Neural crest cell (in vitro differentiated cells): ENCODE data around the gene FRZB. TPM values are rescaled to one million over a fixed set of nuclear protein-coding genes. Genes with fewer than 3 reads are reported as not detected.

ENCODE experiments used
- DNase-seq: peaks from one replicate; pipeline ENCODE4 v3.0.0; 2021; ENCODE audit warnings: low read depth, mixed read lengths, low spot score
- H3K27ac Mint-ChIP-seq: one replicate; pipeline ENCODE4 v1.8.0; 2021; ENCODE audit warnings: mild to moderate bottlenecking, mixed read lengths; ENCODE audit not compliant: unreplicated experiment
- H3K27me3 Mint-ChIP-seq: 2 replicates; pipeline ENCODE4 v1.8.0; 2021; ENCODE audit warnings: low read depth, mild to moderate bottlenecking, mixed read lengths
- H3K36me3 Mint-ChIP-seq: 2 replicates; pipeline ENCODE4 v1.8.0; 2021; ENCODE audit warnings: low read depth, mild to moderate bottlenecking, mixed read lengths
- H3K4me1 Mint-ChIP-seq: 2 replicates; pipeline ENCODE4 v1.8.0; 2021; ENCODE audit warnings: mixed read lengths
- H3K4me3 Mint-ChIP-seq: one replicate; pipeline ENCODE4 v1.8.0; 2021; ENCODE audit warnings: mild to moderate bottlenecking, mixed read lengths
- H3K9me3 Mint-ChIP-seq: 2 replicates; pipeline ENCODE4 v1.8.0; 2021; ENCODE audit warnings: mixed read lengths
- total RNA-seq: library from RNA; stranded (reverse); gene quantifications from 2 replicates; pipeline ENCODE4 v1.2.1, GENCODE V29; 2021
- TF ChIP-seq, protein P1 (sequence below): fragments of 200-600 bp; sonication (generic); conservative IDR thresholded peaks from 2 replicates; pipeline ENCODE4 v1.5.0; 2021; ENCODE audit warnings: antibody characterized with exemption, mild to moderate bottlenecking

Gene FRZB
- total RNA-seq, 1 donor from 2014 or later = 33.4 TPM

- Mint-ChIP-seq H3K4me1 (peaks cover 11% of the 10 kb centered on the region), H3K27me3 (no peaks in the 10 kb centered on the region)
These were observed 37.1 kb upstream of the FRZB start for GRCh38 chr2:182903566-182903965.

DNA sequence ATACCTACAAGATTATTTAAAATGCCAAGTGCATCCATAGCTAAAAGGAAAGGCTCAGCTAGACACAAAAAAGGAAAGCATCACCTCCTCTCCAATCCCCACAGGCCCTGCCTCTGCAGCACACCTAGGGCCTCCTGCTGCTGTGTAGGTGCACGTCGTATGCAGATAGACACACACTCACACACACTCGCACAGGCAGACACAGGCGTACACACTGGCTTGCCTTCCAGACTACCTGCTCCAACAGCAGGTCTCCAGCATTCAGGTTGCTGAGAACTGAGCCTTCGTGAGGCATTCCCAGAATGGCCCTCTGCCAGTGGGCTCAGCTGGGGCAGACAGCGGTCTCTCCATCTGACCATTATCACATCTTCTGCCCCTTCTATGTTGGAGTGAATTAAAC is 35.3 kb upstream of the FRZB start:
- Mint-ChIP-seq H3K36me3 (peaks cover 9% of the 10 kb centered on the region), H3K4me1 (peaks cover 3% of the 10 kb centered on the region), H3K4me3 (no peak overlapping the region), H3K9me3 (no peaks in the 10 kb centered on the region), H3K27ac (no peak overlapping the region), H3K27me3 (no peaks in the 10 kb centered on the region)
- no peak for DNase-seq
- TF ChIP-seq, protein P1, sequence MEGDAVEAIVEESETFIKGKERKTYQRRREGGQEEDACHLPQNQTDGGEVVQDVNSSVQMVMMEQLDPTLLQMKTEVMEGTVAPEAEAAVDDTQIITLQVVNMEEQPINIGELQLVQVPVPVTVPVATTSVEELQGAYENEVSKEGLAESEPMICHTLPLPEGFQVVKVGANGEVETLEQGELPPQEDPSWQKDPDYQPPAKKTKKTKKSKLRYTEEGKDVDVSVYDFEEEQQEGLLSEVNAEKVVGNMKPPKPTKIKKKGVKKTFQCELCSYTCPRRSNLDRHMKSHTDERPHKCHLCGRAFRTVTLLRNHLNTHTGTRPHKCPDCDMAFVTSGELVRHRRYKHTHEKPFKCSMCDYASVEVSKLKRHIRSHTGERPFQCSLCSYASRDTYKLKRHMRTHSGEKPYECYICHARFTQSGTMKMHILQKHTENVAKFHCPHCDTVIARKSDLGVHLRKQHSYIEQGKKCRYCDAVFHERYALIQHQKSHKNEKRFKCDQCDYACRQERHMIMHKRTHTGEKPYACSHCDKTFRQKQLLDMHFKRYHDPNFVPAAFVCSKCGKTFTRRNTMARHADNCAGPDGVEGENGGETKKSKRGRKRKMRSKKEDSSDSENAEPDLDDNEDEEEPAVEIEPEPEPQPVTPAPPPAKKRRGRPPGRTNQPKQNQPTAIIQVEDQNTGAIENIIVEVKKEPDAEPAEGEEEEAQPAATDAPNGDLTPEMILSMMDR = no peak

More at GRCh38 chr2:182903566-182903965, 37.1 kb upstream of the FRZB start:
- Mint-ChIP-seq H3K27ac (no peak overlapping the region), H3K36me3 (peaks cover 8% of the 10 kb centered on the region), H3K9me3 (no peaks in the 10 kb centered on the region), H3K4me3 (no peak overlapping the region)
- TF ChIP-seq, protein P1 = no peak
- DNase-seq = no peak

DNA sequence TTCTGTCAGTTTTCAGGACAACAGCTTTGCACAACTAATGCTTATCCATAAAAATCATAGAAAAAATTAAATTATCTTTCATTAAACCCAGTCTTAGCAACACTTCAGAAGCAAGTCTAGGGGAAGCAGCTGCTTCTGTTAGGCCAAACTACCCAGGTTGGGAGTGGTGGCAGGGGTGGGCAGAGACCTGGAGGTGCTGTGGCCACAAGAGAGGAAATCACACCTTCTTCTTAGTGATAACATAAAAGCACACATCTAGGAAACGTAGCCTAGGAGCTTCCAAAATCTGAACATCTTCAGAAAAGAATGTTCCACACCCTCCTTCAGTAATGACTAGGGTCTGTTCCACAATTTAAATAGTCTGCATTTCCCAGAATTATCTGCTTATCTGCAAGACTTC is 32.3 kb upstream of the FRZB start:
- H3K9me3 Mint-ChIP-seq = peaks cover 4% of the 10 kb centered on the region
- H3K27ac Mint-ChIP-seq = no peak overlapping the region
- no peak for DNase-seq
- H3K4me1 Mint-ChIP-seq = no peaks in the 10 kb centered on the region
- TF ChIP-seq, protein P1 = no peak
- peaks cover 4% of the 10 kb centered on the region for H3K36me3 Mint-ChIP-seq
- H3K27me3 Mint-ChIP-seq = no peaks in the 10 kb centered on the region
- no peak overlapping the region for H3K4me3 Mint-ChIP-seq

DNA sequence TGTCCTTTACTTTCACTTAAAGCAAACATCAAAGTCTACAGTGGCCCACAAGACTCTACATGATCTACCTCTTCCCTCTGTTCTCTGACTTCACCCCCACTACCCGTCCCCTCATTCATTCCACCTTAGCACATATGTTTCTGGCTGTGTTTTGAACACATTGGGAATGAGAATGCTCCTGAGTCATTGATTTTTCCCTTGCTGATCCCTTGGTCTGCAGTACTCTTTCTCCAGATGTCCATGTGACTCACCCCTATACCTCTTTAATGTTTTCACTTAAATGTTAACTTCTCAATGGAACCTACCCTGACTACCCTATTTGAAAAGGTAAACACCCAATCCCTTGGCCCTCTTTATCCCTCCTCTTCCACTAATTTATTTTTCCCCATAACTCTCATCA is 30.7 kb upstream of the FRZB start:
- Mint-ChIP-seq H3K9me3 (peaks cover 4% of the 10 kb centered on the region), H3K4me1 (no peaks in the 10 kb centered on the region), H3K36me3 (peaks cover 4% of the 10 kb centered on the region), H3K27ac (no peak overlapping the region), H3K4me3 (no peak overlapping the region), H3K27me3 (no peaks in the 10 kb centered on the region)
- TF ChIP-seq, protein P1 = no peak
- DNase-seq = no peak

DNA sequence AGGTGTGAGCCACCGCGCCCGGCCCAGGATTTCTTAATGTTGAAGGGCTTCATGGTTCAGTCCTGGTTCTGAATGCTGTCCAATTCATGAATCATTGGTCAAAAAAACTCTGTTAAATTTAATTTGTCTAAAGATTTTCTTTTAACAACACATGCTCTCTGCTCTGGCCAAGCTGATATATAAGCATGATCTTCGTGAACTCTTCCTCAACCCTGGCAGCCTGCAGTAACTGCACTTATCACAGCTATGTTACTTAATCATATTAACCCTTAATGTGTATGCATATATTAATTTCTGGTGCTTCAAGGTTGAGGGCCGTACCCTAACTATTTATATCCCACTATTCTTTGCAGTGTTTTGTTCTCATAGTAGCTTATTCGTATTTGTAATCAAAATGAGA is 29.4 kb upstream of the FRZB start:
- H3K4me3 Mint-ChIP-seq = no peak overlapping the region
- H3K4me1 Mint-ChIP-seq = no peaks in the 10 kb centered on the region
- no peaks in the 10 kb centered on the region for H3K27me3 Mint-ChIP-seq
- TF ChIP-seq, protein P1 = no peak
- no peak overlapping the region for H3K27ac Mint-ChIP-seq
- H3K36me3 Mint-ChIP-seq = peaks cover 4% of the 10 kb centered on the region
- DNase-seq = no peak
- peaks cover 4% of the 10 kb centered on the region for H3K9me3 Mint-ChIP-seq

DNA sequence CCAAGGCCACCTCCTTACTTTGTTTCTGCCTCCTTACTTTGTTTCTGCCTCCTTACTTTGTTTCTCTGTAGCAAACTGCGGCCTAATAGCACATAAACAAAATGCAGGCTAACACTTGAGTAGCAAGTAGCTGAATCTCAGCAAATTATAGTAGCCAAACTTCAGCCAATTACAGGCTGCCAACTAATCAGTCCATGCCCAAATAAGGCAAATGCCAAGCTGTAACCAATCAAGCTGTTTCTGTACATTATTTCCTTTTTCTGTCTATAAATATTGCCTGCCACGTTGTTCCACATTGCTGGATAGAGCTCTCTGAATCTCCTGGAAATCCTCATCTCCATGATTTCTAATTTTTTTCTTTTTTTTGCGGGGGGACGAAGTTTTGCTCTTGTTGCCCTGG is 28.7 kb upstream of the FRZB start:
- H3K27me3 Mint-ChIP-seq = no peaks in the 10 kb centered on the region
- no peak overlapping the region for H3K4me3 Mint-ChIP-seq
- peaks cover 4% of the 10 kb centered on the region for H3K36me3 Mint-ChIP-seq
- no peak for DNase-seq
- TF ChIP-seq, protein P1 = no peak
- H3K9me3 Mint-ChIP-seq = peaks cover 4% of the 10 kb centered on the region
- no peak overlapping the region for H3K27ac Mint-ChIP-seq
- no peaks in the 10 kb centered on the region for H3K4me1 Mint-ChIP-seq
